ENCODE data around the gene LTB4R.

Gene LTB4R

GRCh38 chr14:24300326-24300980, 10.8 kb upstream of the LTB4R start:
- no peak for DNase-seq (ENCODE audit: low read depth in 3 of 3)

GRCh38 chr14:24304019-24304387, 7.3 kb upstream of the LTB4R start:
- no peak for DNase-seq (ENCODE audit: low read depth in 3 of 3)

GRCh38 chr14:24307156-24307574, 4.1 kb upstream of the LTB4R start:
- DNase-seq (ENCODE audit: low read depth in 3 of 3), result no peak

GRCh38 chr14:24307575-24308341, 3.5 kb upstream of the LTB4R start, which contains the start of gene CIDEB:
Gene CIDEB (minus strand): TSS chr14:24307977. CDS start chr14:24307858, 119 bp downstream.
- peak in 2 of 3 experiments; percentile 49 to 55 for DNase-seq (ENCODE audit: low read depth in 3 of 3)

GRCh38 chr14:24308342-24309124, 2.8 kb upstream of the LTB4R start:
- no peak for DNase-seq (ENCODE audit: low read depth in 3 of 3)

- no peak for DNase-seq (ENCODE audit: low read depth in 3 of 3)
Observed at GRCh38 chr14:24309538-24310264, 1.6 kb upstream of the LTB4R start, which contains the start of gene LTB4R2. Gene LTB4R2 (plus strand): TSS chr14:24310140. CDS start chr14:24310665, 525 bp downstream.

- no peak for DNase-seq (ENCODE audit: low read depth in 3 of 3)
Observed at GRCh38 chr14:24310265-24310645, 1.0 kb upstream of the LTB4R start.

GRCh38 chr14:24311837-24312615, 724 bp downstream of the LTB4R start:
- no peak for DNase-seq (ENCODE audit: low read depth in 3 of 3)

GRCh38 chr14:24312736-24313507, 1.6 kb downstream of the LTB4R start:
- no peak for DNase-seq (ENCODE audit: low read depth in 3 of 3)

GRCh38 chr14:24313913-24314312, 2.6 kb downstream of the LTB4R start:
- DNase-seq (ENCODE audit: low read depth in 3 of 3), result no peak

GRCh38 chr14:24314377-24315193, 3.3 kb downstream of the LTB4R start:
- no peak for DNase-seq (ENCODE audit: low read depth in 3 of 3)

GRCh38 chr14:24315243-24315806, 4.0 kb downstream of the LTB4R start:
- DNase-seq (ENCODE audit: low read depth in 3 of 3), result no peak

GRCh38 chr14:24315807-24316596, 4.7 kb downstream of the LTB4R start:
- DNase-seq (ENCODE audit: low read depth in 3 of 3), result no peak

- no peak for DNase-seq (ENCODE audit: low read depth in 3 of 3)
Observed at GRCh38 chr14:24316597-24316950, 5.3 kb downstream of the LTB4R start.

GRCh38 chr14:24317141-24317928, 6.0 kb downstream of the LTB4R start:
- no peak for DNase-seq (ENCODE audit: low read depth in 3 of 3)

GRCh38 chr14:24321212-24321975, 10.1 kb downstream of the LTB4R start:
- no peak for DNase-seq (ENCODE audit: low read depth in 3 of 3)

GRCh38 chr14:24322672-24323071, 11.4 kb downstream of the LTB4R start:
- DNase-seq (ENCODE audit: low read depth in 3 of 3), result no peak

Data from stimulated activated CD4-positive, alpha-beta T cell treated with anti-CD3 and anti-CD28 coated beads, TNF-alpha, amount 100 ng/mL, for 24 hours (primary cell).